ENCODE data around the gene NTM.

- TF ChIP-seq CTCF (conservative IDR thresholded peaks at IDR 0.05; ENCODE audit: low read depth, low read length) (no peak), EZH2 (IDR thresholded peaks at IDR 0.05; ENCODE audit: borderline replicate concordance, low read depth, low read length, poor library complexity, severe bottlenecking) (no peak)
Observed at GRCh38 chr11:132068556-132068955, 698.1 kb downstream of the NTM start.
